ENCODE measurements around the gene GRM8. TPM values are rescaled to one million over a fixed set of nuclear protein-coding genes. Genes with fewer than 3 reads are reported as not detected.

Gene GRM8
- total RNA-seq, 1 donor from 2014 or later: 2.2 TPM

- H3K36me3 ChIP-seq (ENCODE audit: insufficient read depth, low read length): no peaks in the 10 kb centered on the region
- H3K4me3 Mint-ChIP-seq (ENCODE audit: unreplicated experiment): no peak overlapping the region
- H3K36me3 Mint-ChIP-seq (ENCODE audit: low read depth, unreplicated experiment): no peaks in the 10 kb centered on the region
- no peak overlapping the region for H3K27ac Mint-ChIP-seq (ENCODE audit: unreplicated experiment)
- H3K4me1 Mint-ChIP-seq (ENCODE audit: low read depth, unreplicated experiment): no peaks in the 10 kb centered on the region
- H3K4me1 ChIP-seq (ENCODE audit: insufficient read depth, low read length): no peaks in the 10 kb centered on the region
- TF ChIP-seq, protein P1, sequence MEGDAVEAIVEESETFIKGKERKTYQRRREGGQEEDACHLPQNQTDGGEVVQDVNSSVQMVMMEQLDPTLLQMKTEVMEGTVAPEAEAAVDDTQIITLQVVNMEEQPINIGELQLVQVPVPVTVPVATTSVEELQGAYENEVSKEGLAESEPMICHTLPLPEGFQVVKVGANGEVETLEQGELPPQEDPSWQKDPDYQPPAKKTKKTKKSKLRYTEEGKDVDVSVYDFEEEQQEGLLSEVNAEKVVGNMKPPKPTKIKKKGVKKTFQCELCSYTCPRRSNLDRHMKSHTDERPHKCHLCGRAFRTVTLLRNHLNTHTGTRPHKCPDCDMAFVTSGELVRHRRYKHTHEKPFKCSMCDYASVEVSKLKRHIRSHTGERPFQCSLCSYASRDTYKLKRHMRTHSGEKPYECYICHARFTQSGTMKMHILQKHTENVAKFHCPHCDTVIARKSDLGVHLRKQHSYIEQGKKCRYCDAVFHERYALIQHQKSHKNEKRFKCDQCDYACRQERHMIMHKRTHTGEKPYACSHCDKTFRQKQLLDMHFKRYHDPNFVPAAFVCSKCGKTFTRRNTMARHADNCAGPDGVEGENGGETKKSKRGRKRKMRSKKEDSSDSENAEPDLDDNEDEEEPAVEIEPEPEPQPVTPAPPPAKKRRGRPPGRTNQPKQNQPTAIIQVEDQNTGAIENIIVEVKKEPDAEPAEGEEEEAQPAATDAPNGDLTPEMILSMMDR (IDR thresholded peaks at IDR 0.05; ENCODE audit: insufficient read depth, low read depth, low read length): no peak
- TF ChIP-seq EZH2 (IDR thresholded peaks at IDR 0.05; ENCODE audit: insufficient read depth, low read length): no peak
- peaks cover 8% of the 10 kb centered on the region for H3K27me3 Mint-ChIP-seq (ENCODE audit: low read depth, unreplicated experiment)
- H3K4me2 ChIP-seq (ENCODE audit: low read length): no peak overlapping the region
- no peaks in the 10 kb centered on the region for H3K9me3 Mint-ChIP-seq (ENCODE audit: unreplicated experiment)
- FAIRE-seq (no peak), DNase-seq (ENCODE audit: low read depth) (no peak)
- no peaks in the 10 kb centered on the region for H4K20me1 ChIP-seq (ENCODE audit: insufficient read depth, low read length)
- H3K79me2 ChIP-seq (ENCODE audit: insufficient read depth, low read length): no peaks in the 10 kb centered on the region
- no peak overlapping the region for H3K4me3 ChIP-seq (ENCODE audit: insufficient read depth, low read depth, low read length)
- H2AFZ ChIP-seq (ENCODE audit: low read depth, low read length): no peak overlapping the region
- H3K27me3 ChIP-seq (ENCODE audit: insufficient read depth, low read length): no peaks in the 10 kb centered on the region
- no peaks in the 10 kb centered on the region for H3K9me3 ChIP-seq (ENCODE audit: insufficient read depth, low read depth, low read length)
- H3K27ac ChIP-seq (ENCODE audit: low read depth, low read length): no peak overlapping the region
- no peak overlapping the region for H3K9ac ChIP-seq (ENCODE audit: low read length)
Observed at GRCh38 chr7:127162366-127162765, 90.4 kb downstream of the GRM8 start.

- Histone ChIP-seq H3K4me1 (ENCODE audit: insufficient read depth, low read length) (no peaks in the 10 kb centered on the region), H3K36me3 (ENCODE audit: insufficient read depth, low read length) (no peaks in the 10 kb centered on the region), H3K9me3 (ENCODE audit: insufficient read depth, low read depth, low read length) (no peaks in the 10 kb centered on the region), H3K79me2 (ENCODE audit: insufficient read depth, low read length) (no peaks in the 10 kb centered on the region), H3K9ac (ENCODE audit: low read length) (no peak overlapping the region), H3K27me3 (ENCODE audit: insufficient read depth, low read length) (no peaks in the 10 kb centered on the region), H2AFZ (ENCODE audit: low read depth, low read length) (no peak overlapping the region), H3K27ac (ENCODE audit: low read depth, low read length) (no peak overlapping the region), H3K4me3 (ENCODE audit: insufficient read depth, low read depth, low read length) (no peak overlapping the region), H3K4me2 (ENCODE audit: low read length) (no peak overlapping the region), H4K20me1 (ENCODE audit: insufficient read depth, low read length) (no peaks in the 10 kb centered on the region)
- DNase-seq (ENCODE audit: low read depth): no peak
- Mint-ChIP-seq H3K27me3 (ENCODE audit: low read depth, unreplicated experiment) (peaks cover 12% of the 10 kb centered on the region), H3K36me3 (ENCODE audit: low read depth, unreplicated experiment) (no peaks in the 10 kb centered on the region), H3K9me3 (ENCODE audit: unreplicated experiment) (no peaks in the 10 kb centered on the region), H3K4me1 (ENCODE audit: low read depth, unreplicated experiment) (no peaks in the 10 kb centered on the region), H3K27ac (ENCODE audit: unreplicated experiment) (no peak overlapping the region), H3K4me3 (ENCODE audit: unreplicated experiment) (no peak overlapping the region)
- FAIRE-seq: no peak
- TF ChIP-seq EZH2 (IDR thresholded peaks at IDR 0.05; ENCODE audit: insufficient read depth, low read length): no peak
- TF ChIP-seq, protein P1 (IDR thresholded peaks at IDR 0.05; ENCODE audit: insufficient read depth, low read depth, low read length): no peak
Observed at GRCh38 chr7:127158659-127159058, 94.1 kb downstream of the GRM8 start.

- Histone ChIP-seq H3K27ac (ENCODE audit: low read depth, low read length) (no peak overlapping the region), H4K20me1 (ENCODE audit: insufficient read depth, low read length) (no peaks in the 10 kb centered on the region), H2AFZ (ENCODE audit: low read depth, low read length) (no peak overlapping the region), H3K9ac (ENCODE audit: low read length) (no peak overlapping the region), H3K4me1 (ENCODE audit: insufficient read depth, low read length) (no peaks in the 10 kb centered on the region), H3K27me3 (ENCODE audit: insufficient read depth, low read length) (no peaks in the 10 kb centered on the region), H3K4me3 (ENCODE audit: insufficient read depth, low read depth, low read length) (no peak overlapping the region), H3K36me3 (ENCODE audit: insufficient read depth, low read length) (no peaks in the 10 kb centered on the region), H3K9me3 (ENCODE audit: insufficient read depth, low read depth, low read length) (no peaks in the 10 kb centered on the region), H3K4me2 (ENCODE audit: low read length) (no peak overlapping the region), H3K79me2 (ENCODE audit: insufficient read depth, low read length) (no peaks in the 10 kb centered on the region)
- Mint-ChIP-seq H3K36me3 (ENCODE audit: low read depth, unreplicated experiment) (no peaks in the 10 kb centered on the region), H3K9me3 (ENCODE audit: unreplicated experiment) (no peaks in the 10 kb centered on the region), H3K4me1 (ENCODE audit: low read depth, unreplicated experiment) (no peaks in the 10 kb centered on the region), H3K27me3 (ENCODE audit: low read depth, unreplicated experiment) (peaks cover 4% of the 10 kb centered on the region), H3K27ac (ENCODE audit: unreplicated experiment) (no peak overlapping the region), H3K4me3 (ENCODE audit: unreplicated experiment) (no peak overlapping the region)
- DNase-seq (ENCODE audit: low read depth) (no peak), FAIRE-seq (no peak)
- TF ChIP-seq, protein P1 (IDR thresholded peaks at IDR 0.05; ENCODE audit: insufficient read depth, low read depth, low read length): no peak
- TF ChIP-seq EZH2 (IDR thresholded peaks at IDR 0.05; ENCODE audit: insufficient read depth, low read length): no peak
Observed at GRCh38 chr7:127154958-127155357, 97.8 kb downstream of the GRM8 start.

Measured in astrocyte (in vitro differentiated cells and primary cell).